Skeletal muscle satellite cell (primary cell): Measurements from ENCODE around the gene MEGF8.

Experiments
- H3K27me3 ChIP-seq: 2 replicates; pipeline ENCODE4 v1.7.0; 2013; ENCODE audit warnings: low read length; ENCODE audit not compliant: control insufficient read depth, insufficient read depth
- H3K36me3 ChIP-seq: 2 replicates; pipeline ENCODE4 v1.7.0; 2013; ENCODE audit warnings: mild to moderate bottlenecking, control low read depth, low read length; ENCODE audit not compliant: insufficient read depth
- H3K4me1 ChIP-seq: 2 replicates; pipeline ENCODE4 v1.7.0; 2013; ENCODE audit warnings: low read length; ENCODE audit not compliant: control insufficient read depth, insufficient read depth
- H3K4me2 ChIP-seq: 2 replicates; pipeline ENCODE4 v1.7.0; 2013; ENCODE audit warnings: mild to moderate bottlenecking, low read length
- H3K4me3 ChIP-seq: 2 replicates; pipeline ENCODE4 v1.7.0; 2013; ENCODE audit warnings: low read length
- H3K9ac ChIP-seq: 2 replicates; pipeline ENCODE4 v1.7.0; 2013; ENCODE audit warnings: mild to moderate bottlenecking, low read depth, low read length, moderate library complexity
- H3K9me3 ChIP-seq: replicated peaks from 2 replicates; pipeline ENCODE4 v1.7.0; 2013; ENCODE audit warnings: mild to moderate bottlenecking, control low read depth, low read length

The MEGF8 gene

DNA sequence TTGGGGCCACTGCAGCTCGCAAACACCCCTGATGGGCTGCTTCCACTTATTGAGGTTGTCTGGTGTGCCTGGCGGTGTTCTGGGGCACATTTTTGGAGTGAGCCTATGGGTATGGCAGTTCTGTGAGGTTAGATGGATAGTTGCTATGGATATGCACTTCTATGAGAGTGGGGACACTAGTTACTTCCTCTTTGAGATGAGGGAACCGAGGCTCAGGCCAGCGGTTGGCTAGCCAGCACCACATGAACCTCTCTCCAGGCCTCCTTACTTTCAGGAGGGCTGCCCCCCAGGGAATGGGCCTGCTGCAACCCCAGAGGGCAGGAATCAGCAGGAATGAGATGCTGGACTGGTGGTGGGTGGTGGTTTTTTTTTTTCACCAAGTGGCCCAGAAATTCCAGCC is 37.0 kb upstream of the MEGF8 start:
- Histone ChIP-seq H3K27me3 (no peaks in the 10 kb centered on the region), H3K4me1 (peaks cover 17% of the 10 kb centered on the region), H3K4me3 (no peak overlapping the region), H3K9ac (no peak overlapping the region), H3K4me2 (no peak overlapping the region), H3K36me3 (peaks cover 66% of the 10 kb centered on the region), H3K9me3 (no peaks in the 10 kb centered on the region)

DNA sequence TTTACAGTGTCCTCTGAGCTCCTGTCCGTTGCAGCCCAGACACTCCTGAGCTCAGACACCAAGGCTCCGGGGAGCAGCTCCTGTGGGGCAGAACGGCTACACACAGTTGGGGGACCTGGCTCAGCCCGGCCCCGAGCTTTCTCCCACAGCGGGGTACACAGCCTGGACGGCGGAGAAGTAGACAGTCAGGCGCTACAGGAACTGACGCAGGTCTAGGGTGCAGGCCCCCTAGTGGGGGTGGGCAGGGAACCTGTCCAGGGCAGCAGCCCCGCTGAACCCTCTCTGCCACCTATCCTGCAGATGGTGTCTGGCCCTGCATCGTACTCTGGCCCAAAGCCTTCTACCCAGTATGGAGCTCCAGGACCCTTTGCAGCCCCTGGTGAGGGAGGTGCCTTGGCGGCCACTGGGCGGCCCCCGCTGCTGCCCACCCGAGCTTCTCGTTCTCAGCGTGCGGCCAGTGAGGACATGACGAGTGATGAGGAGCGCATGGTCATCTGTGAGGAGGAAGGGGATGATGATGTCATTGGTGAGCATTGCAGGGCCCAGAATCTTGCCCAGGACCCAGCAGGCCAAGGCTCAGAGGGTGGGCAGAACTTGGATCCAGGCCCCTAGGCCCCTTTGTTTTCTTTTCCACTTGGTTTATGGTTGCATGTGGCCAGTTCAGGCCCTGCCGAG is 36.4 kb upstream of the MEGF8 start:
- H3K27me3 ChIP-seq = no peaks in the 10 kb centered on the region
- no peak overlapping the region for H3K9ac ChIP-seq
- peaks cover 16% of the 10 kb centered on the region for H3K4me1 ChIP-seq
- no peak overlapping the region for H3K4me3 ChIP-seq
- no peaks in the 10 kb centered on the region for H3K9me3 ChIP-seq
- H3K4me2 ChIP-seq = no peak overlapping the region
- peaks cover 71% of the 10 kb centered on the region for H3K36me3 ChIP-seq

- no peak overlapping the region for H3K4me2 ChIP-seq
- H3K36me3 ChIP-seq = peaks cover 77% of the 10 kb centered on the region
- H3K4me3 ChIP-seq = no peak overlapping the region
- no peaks in the 10 kb centered on the region for H3K27me3 ChIP-seq
- H3K4me1 ChIP-seq = peaks cover 16% of the 10 kb centered on the region
- H3K9me3 ChIP-seq = no peaks in the 10 kb centered on the region
- H3K9ac ChIP-seq = no peak overlapping the region
Measured at GRCh38 chr19:42289556-42290041, 35.8 kb upstream of the MEGF8 start.

DNA sequence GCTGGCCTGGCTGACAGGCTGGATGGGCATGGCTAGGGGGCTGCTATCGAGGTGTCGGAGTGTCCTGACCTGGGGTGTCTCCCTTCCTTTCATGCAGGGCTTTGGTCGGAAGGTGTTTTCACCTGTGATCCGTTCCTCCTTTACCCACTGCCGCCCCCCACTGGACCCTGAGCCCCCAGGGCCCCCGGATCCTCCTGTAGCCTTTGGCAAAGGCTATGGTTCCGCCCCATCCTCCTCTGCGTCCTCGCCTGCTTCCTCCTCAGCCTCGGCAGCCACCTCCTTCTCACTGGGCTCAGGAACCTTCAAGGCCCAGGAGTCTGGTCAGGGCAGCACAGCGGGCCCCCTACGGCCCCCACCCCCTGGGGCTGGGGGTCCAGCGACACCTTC is 35.3 kb upstream of the MEGF8 start:
- Histone ChIP-seq H3K36me3 (peaks cover 77% of the 10 kb centered on the region), H3K9me3 (no peaks in the 10 kb centered on the region), H3K4me3 (no peak overlapping the region), H3K4me1 (peaks cover 12% of the 10 kb centered on the region), H3K4me2 (no peak overlapping the region), H3K9ac (no peak overlapping the region), H3K27me3 (no peaks in the 10 kb centered on the region)

DNA sequence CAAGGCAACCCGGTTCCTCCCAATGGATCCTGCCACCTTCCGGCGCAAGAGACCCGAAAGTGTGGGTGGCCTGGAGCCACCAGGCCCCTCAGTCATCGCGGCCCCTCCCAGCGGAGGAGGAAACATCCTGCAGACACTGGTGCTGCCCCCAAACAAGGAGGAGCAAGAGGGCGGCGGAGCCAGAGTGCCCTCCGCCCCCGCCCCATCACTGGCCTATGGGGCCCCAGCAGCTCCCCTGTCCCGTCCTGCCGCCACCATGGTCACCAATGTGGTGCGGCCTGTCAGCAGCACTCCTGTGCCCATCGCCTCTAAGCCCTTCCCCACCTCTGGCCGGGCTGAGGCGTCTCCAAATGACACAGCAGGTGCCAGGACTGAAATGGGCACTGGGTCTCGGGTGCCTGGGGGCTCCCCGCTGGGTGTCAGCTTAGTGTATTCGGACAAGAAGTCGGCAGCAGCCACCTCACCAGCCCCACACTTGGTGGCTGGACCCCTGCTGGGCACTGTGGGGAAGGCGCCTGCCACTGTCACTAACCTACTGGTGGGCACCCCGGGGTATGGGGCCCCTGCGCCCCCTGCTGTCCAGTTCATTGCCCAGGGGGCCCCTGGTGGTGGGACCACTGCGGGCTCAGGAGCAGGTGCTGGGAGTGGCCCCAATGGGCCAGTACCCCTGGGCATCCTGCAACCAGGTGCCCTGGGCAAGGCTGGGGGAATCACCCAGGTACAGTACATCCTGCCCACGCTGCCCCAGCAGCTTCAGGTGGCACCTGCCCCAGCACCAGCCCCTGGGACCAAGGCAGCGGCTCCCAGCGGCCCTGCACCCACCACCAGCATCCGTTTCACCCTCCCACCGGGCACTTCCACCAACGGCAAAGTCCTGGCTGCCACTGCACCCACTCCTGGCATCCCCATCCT is 34.7 kb upstream of the MEGF8 start:
- peaks cover 80% of the 10 kb centered on the region for H3K36me3 ChIP-seq
- H3K9me3 ChIP-seq = no peaks in the 10 kb centered on the region
- no peak overlapping the region for H3K4me2 ChIP-seq
- H3K4me3 ChIP-seq = no peak overlapping the region
- no peak overlapping the region for H3K9ac ChIP-seq
- no peaks in the 10 kb centered on the region for H3K27me3 ChIP-seq
- H3K4me1 ChIP-seq = peaks cover 6% of the 10 kb centered on the region

DNA sequence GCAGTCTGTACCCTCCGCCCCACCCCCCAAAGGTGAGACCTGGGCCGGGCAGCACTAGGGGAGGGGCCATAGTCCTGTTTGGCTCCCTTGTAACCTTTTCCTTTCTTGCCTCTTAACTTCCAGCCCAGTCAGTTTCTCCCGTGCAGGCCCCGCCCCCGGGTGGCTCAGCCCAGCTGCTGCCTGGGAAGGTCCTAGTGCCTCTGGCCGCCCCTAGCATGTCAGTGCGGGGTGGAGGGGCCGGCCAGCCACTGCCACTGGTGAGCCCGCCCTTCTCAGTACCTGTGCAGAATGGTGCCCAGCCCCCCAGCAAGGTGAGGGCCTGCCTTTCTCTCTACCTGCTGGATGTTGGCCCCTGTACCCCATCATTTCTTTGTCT is 34.0 kb upstream of the MEGF8 start:
- H3K36me3 ChIP-seq = peaks cover 84% of the 10 kb centered on the region
- H3K4me2 ChIP-seq = no peak overlapping the region
- no peaks in the 10 kb centered on the region for H3K4me1 ChIP-seq
- H3K9me3 ChIP-seq = no peaks in the 10 kb centered on the region
- no peak overlapping the region for H3K9ac ChIP-seq
- H3K4me3 ChIP-seq = no peak overlapping the region
- no peaks in the 10 kb centered on the region for H3K27me3 ChIP-seq

GRCh38 chr19:42292042-42292960 is 33.1 kb upstream of the MEGF8 start:
- no peaks in the 10 kb centered on the region for H3K27me3 ChIP-seq
- no peak overlapping the region for H3K4me2 ChIP-seq
- H3K9me3 ChIP-seq = no peaks in the 10 kb centered on the region
- H3K4me1 ChIP-seq = no peaks in the 10 kb centered on the region
- peaks cover 86% of the 10 kb centered on the region for H3K36me3 ChIP-seq
- no peak overlapping the region for H3K9ac ChIP-seq
- H3K4me3 ChIP-seq = no peak overlapping the region

DNA sequence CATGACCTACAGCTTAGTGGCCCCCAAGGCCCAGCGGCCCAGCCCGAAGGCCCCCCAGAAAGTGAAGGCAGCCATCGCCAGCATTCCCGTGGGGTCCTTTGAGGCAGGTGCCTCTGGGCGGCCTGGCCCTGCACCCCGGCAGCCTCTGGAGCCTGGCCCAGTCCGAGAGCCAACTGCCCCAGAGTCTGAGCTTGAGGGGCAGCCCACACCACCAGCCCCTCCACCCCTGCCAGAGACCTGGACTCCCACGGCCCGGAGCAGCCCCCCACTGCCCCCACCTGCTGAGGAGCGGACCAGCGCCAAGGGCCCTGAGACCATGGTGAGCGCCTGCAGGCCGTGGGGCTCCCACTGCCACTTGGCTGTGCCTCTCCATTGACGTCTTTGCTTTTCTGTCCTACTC is 32.5 kb upstream of the MEGF8 start:
- no peak overlapping the region for H3K4me3 ChIP-seq
- no peaks in the 10 kb centered on the region for H3K4me1 ChIP-seq
- no peak overlapping the region for H3K4me2 ChIP-seq
- H3K27me3 ChIP-seq = no peaks in the 10 kb centered on the region
- H3K9ac ChIP-seq = no peak overlapping the region
- peaks cover 79% of the 10 kb centered on the region for H3K36me3 ChIP-seq
- no peaks in the 10 kb centered on the region for H3K9me3 ChIP-seq

GRCh38 chr19:42293540-42293939 is 31.9 kb upstream of the MEGF8 start:
- no peaks in the 10 kb centered on the region for H3K4me1 ChIP-seq
- peaks cover 74% of the 10 kb centered on the region for H3K36me3 ChIP-seq
- H3K4me3 ChIP-seq = no peak overlapping the region
- no peaks in the 10 kb centered on the region for H3K9me3 ChIP-seq
- no peak overlapping the region for H3K4me2 ChIP-seq
- no peaks in the 10 kb centered on the region for H3K27me3 ChIP-seq
- no peak overlapping the region for H3K9ac ChIP-seq

GRCh38 chr19:42293948-42294347 is 31.5 kb upstream of the MEGF8 start:
- Histone ChIP-seq H3K4me3 (no peak overlapping the region), H3K27me3 (no peaks in the 10 kb centered on the region), H3K9me3 (no peaks in the 10 kb centered on the region), H3K4me1 (no peaks in the 10 kb centered on the region), H3K36me3 (peaks cover 70% of the 10 kb centered on the region), H3K9ac (no peak overlapping the region), H3K4me2 (no peak overlapping the region)

DNA sequence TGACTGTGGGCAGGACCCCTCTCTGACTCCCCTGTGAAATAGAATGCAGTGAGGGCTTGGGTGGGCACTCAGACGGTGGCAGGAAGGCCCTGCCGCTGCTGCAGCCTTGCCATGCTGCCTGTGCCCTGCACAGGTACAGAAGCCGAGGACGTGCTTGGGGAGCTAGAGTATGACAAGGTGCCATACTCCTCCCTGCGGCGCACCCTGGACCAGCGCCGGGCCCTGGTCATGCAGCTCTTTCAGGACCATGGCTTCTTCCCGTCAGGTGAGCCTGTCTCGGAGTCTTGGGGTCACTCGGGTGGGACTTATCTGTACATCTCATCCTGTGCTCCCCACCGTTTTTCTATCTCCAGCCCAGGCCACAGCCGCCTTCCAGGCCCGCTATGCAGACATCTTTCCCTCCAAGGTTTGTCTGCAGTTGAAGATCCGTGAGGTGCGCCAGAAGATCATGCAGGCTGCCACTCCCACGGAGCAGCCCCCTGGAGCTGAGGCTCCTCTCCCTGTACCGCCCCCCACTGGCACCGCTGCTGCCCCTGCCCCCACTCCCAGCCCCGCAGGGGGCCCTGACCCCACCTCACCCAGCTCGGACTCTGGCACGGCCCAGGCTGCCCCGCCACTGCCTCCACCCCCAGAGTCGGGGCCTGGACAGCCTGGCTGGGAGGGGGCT is 30.8 kb upstream of the MEGF8 start:
- Histone ChIP-seq H3K9me3 (no peaks in the 10 kb centered on the region), H3K27me3 (no peaks in the 10 kb centered on the region), H3K36me3 (peaks cover 63% of the 10 kb centered on the region), H3K9ac (no peak overlapping the region), H3K4me1 (no peaks in the 10 kb centered on the region), H3K4me2 (no peak overlapping the region), H3K4me3 (no peak overlapping the region)
